A673 (cell line): Measurements from ENCODE around the gene FYCO1.

Source experiments
- EZH2 ChIP-seq: fragments of 200-600 bp; sonication (generic); IDR thresholded peaks from 2 replicates; pipeline ENCODE4 v1.6.1; 2017; ENCODE audit warnings: borderline replicate concordance, low read depth, mild to moderate bottlenecking, mixed read lengths, antibody characterized with exemption, low read length; ENCODE audit not compliant: poor library complexity, severe bottlenecking
- TF ChIP-seq, protein P1 (sequence below): fragments of 300-800, 200-600 bp; sonication (generic); conservative IDR thresholded peaks from 2 replicates; pipeline ENCODE4 v1.5.1; 2017; ENCODE audit warnings: low read depth, mild to moderate bottlenecking, antibody characterized with exemption, low read length, moderate library complexity, mixed read lengths

GRCh38 chr3:46019707-46020106 is 24.1 kb upstream of the FYCO1 start:
- TF ChIP-seq, protein P1, sequence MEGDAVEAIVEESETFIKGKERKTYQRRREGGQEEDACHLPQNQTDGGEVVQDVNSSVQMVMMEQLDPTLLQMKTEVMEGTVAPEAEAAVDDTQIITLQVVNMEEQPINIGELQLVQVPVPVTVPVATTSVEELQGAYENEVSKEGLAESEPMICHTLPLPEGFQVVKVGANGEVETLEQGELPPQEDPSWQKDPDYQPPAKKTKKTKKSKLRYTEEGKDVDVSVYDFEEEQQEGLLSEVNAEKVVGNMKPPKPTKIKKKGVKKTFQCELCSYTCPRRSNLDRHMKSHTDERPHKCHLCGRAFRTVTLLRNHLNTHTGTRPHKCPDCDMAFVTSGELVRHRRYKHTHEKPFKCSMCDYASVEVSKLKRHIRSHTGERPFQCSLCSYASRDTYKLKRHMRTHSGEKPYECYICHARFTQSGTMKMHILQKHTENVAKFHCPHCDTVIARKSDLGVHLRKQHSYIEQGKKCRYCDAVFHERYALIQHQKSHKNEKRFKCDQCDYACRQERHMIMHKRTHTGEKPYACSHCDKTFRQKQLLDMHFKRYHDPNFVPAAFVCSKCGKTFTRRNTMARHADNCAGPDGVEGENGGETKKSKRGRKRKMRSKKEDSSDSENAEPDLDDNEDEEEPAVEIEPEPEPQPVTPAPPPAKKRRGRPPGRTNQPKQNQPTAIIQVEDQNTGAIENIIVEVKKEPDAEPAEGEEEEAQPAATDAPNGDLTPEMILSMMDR, result no peak
- TF ChIP-seq EZH2, result no peak
